ENCODE measurements around the gene KAZN.

KAZN gene

GRCh38 chr1:15095496-15095875, 497.0 kb downstream of the KAZN start:
- Histone ChIP-seq H3K79me2 (ENCODE audit: insufficient read depth, low read length) (no peaks in the 10 kb centered on the region), H2AFZ (ENCODE audit: low read length) (no peak overlapping the region), H3K27me3 (ENCODE audit: insufficient read depth, low read length) (peaks cover 5% of the 10 kb centered on the region; the same call in 1 of the 2 replicates), H3K9me3 (ENCODE audit: low read length) (no peaks in the 10 kb centered on the region), H3K27ac (ENCODE audit: low read depth, low read length, poor library complexity, severe bottlenecking) (no peak overlapping the region), H3K4me3 (ENCODE audit: low read depth, low read length, poor library complexity, severe bottlenecking) (no peak overlapping the region), H3K4me2 (ENCODE audit: low read length) (no peak overlapping the region), H3K9ac (ENCODE audit: low read length) (no peak overlapping the region), H3K9me2 (ENCODE audit: low read depth, low read length) (no peaks in the 10 kb centered on the region), H3K4me1 (ENCODE audit: insufficient read depth, low read length, severe bottlenecking) (peaks cover 2% of the 10 kb centered on the region), H3K36me3 (ENCODE audit: insufficient read depth, low read length) (no peaks in the 10 kb centered on the region), H4K20me1 (ENCODE audit: insufficient read depth, low read length) (no peaks in the 10 kb centered on the region), H3F3A (ENCODE audit: insufficient read depth, low read length) (no peaks in the 10 kb centered on the region)
- TF ChIP-seq CTCF (IDR thresholded peaks at IDR 0.05; ENCODE audit: low read length) (no peak), EZH2 (IDR thresholded peaks at IDR 0.05; ENCODE audit: borderline replicate concordance, low read length) (no peak)

- H3K9ac ChIP-seq (ENCODE audit: low read length), result no peak overlapping the region
- H3K9me2 ChIP-seq (ENCODE audit: low read depth, low read length), result no peaks in the 10 kb centered on the region
- no peaks in the 10 kb centered on the region for H3F3A ChIP-seq (ENCODE audit: insufficient read depth, low read length)
- H3K27me3 ChIP-seq (ENCODE audit: insufficient read depth, low read length), result peaks cover 5% of the 10 kb centered on the region; the same call in 1 of the 2 replicates
- no peaks in the 10 kb centered on the region for H3K4me1 ChIP-seq (ENCODE audit: insufficient read depth, low read length, severe bottlenecking)
- no peaks in the 10 kb centered on the region for H4K20me1 ChIP-seq (ENCODE audit: insufficient read depth, low read length)
- H3K79me2 ChIP-seq (ENCODE audit: insufficient read depth, low read length), result no peaks in the 10 kb centered on the region
- H3K4me2 ChIP-seq (ENCODE audit: low read length), result no peak overlapping the region
- no peak overlapping the region for H3K4me3 ChIP-seq (ENCODE audit: low read depth, low read length, poor library complexity, severe bottlenecking)
- no peak overlapping the region for H2AFZ ChIP-seq (ENCODE audit: low read length)
- TF ChIP-seq CTCF (IDR thresholded peaks at IDR 0.05; ENCODE audit: low read length), result no peak
- no peak for TF ChIP-seq EZH2 (IDR thresholded peaks at IDR 0.05; ENCODE audit: borderline replicate concordance, low read length)
- no peaks in the 10 kb centered on the region for H3K36me3 ChIP-seq (ENCODE audit: insufficient read depth, low read length)
- H3K27ac ChIP-seq (ENCODE audit: low read depth, low read length, poor library complexity, severe bottlenecking), result no peak overlapping the region
- H3K9me3 ChIP-seq (ENCODE audit: low read length), result no peaks in the 10 kb centered on the region
Observed at GRCh38 chr1:15096293-15096692, 497.8 kb downstream of the KAZN start.

- Histone ChIP-seq H3K9me2 (ENCODE audit: low read depth, low read length) (no peaks in the 10 kb centered on the region), H3K4me2 (ENCODE audit: low read length) (no peak overlapping the region), H3F3A (ENCODE audit: insufficient read depth, low read length) (no peaks in the 10 kb centered on the region), H3K4me1 (ENCODE audit: insufficient read depth, low read length, severe bottlenecking) (no peaks in the 10 kb centered on the region), H3K36me3 (ENCODE audit: insufficient read depth, low read length) (no peaks in the 10 kb centered on the region), H3K9ac (ENCODE audit: low read length) (no peak overlapping the region), H3K4me3 (ENCODE audit: low read depth, low read length, poor library complexity, severe bottlenecking) (no peak overlapping the region), H3K27me3 (ENCODE audit: insufficient read depth, low read length) (no peaks in the 10 kb centered on the region), H3K27ac (ENCODE audit: low read depth, low read length, poor library complexity, severe bottlenecking) (no peak overlapping the region), H4K20me1 (ENCODE audit: insufficient read depth, low read length) (no peaks in the 10 kb centered on the region), H2AFZ (ENCODE audit: low read length) (no peak overlapping the region), H3K9me3 (ENCODE audit: low read length) (no peaks in the 10 kb centered on the region), H3K79me2 (ENCODE audit: insufficient read depth, low read length) (no peaks in the 10 kb centered on the region)
- no peak for TF ChIP-seq EZH2 (IDR thresholded peaks at IDR 0.05; ENCODE audit: borderline replicate concordance, low read length)
- TF ChIP-seq CTCF (IDR thresholded peaks at IDR 0.05; ENCODE audit: low read length), result no peak
Observed at GRCh38 chr1:15098176-15099125, 500.0 kb downstream of the KAZN start.
